NCI-H446 treated with DMSO at 0.1 percent for 48 hours (cell line): ENCODE data around the gene ATP6AP2.
A peak's percentile ranks its signal among the peaks of the same experiment; 100 is the strongest.
"Not testable (repeated sequence)": the region's sequence is repeated elsewhere in the genome, so short reads cannot be mapped to it uniquely, and the experiment has no call there.

Source experiments
- DNase-seq: peaks from one replicate; lab custom pipeline; 2025; lab: John Stamatoyannopoulos, UW

ATP6AP2 gene

DNA sequence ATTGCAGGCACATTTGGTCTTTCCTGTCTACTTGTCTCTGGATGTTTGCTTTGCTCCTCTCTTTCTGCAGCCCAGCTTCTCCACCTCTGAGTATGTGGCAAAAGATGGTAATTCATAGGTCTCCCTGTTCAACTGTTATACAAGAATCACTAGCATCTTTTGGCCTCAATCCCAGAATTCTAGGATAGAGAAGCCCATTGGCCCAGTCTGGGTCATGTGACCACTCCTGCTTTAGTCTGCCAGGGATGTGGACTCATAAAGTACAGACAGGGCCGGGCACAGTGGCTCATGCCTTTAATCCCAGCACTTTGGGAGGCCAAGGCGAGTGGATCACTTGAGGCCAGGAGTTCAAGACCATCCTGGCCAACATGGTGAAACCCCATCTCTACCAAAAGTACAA is 5.4 kb upstream of the ATP6AP2 start:
- peak; percentile 39 for DNase-seq

- DNase-seq, result no peak
Measured at GRCh38 chrX:40576291-40576690, 4.5 kb upstream of the ATP6AP2 start.

DNA sequence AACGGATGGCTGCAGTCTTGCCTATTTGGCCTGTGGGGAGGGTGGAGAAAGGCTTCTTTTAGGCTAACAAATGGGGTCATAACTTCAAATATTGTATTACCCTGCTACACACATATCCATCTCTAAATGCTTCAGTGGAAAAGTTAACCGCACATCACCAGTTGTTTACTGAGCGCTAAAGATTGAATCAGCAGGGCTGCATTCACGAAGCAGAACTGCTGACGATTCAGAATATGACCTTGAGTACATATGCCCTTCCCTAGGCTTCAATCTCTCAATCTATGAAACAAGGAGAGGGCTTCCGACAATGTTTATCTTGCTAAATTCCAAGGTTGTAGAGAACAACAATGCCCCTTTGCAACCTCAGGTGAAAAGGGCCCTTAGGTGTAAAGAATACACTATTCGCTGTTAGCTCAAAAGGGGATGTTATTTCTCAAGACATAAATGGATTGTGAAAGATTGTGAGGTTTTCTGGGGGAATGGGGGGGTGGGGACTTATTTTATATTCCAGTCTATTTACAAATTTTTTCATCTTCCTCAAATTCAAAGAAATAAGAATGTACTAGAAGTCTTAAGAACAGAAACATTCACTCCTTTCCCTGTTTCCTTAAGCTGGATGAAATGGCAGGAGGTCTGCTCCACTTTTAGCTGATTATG is 2.6 kb upstream of the ATP6AP2 start:
- DNase-seq, result no peak

GRCh38 chrX:40579141-40579540 is 1.6 kb upstream of the ATP6AP2 start:
- DNase-seq, result no peak

- DNase-seq, result no peak
Measured at GRCh38 chrX:40579900-40580536, 752 bp upstream of the ATP6AP2 start.

- no peak for DNase-seq
Measured at GRCh38 chrX:40581336-40581920, 658 bp downstream of the ATP6AP2 start.

DNA sequence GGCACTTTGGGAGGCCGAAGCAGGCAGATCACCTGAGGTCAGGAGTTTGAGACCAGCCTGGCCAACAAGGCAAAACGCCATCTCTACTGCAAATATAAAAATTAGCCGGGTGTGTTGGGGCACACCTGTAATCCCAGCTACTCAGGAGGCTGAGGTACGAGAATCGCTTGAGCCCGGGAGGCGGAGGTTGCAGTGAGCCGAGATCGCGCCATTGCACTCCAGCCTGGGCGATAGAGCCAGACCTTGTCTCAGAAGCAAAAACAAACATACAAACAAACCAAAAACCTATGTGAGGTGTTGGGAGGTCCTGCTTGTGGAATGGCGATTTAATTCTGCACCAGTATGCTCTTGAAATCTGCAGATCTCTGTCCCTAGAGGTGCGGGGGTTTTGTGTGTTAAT is 1.4 kb downstream of the ATP6AP2 start:
- not testable (repeated sequence) for DNase-seq

- DNase-seq, result no peak
Measured at GRCh38 chrX:40582811-40583210, 2.0 kb downstream of the ATP6AP2 start.

- DNase-seq, result not testable (repeated sequence)
Measured at GRCh38 chrX:40587623-40588022, 6.9 kb downstream of the ATP6AP2 start.

- not testable (repeated sequence) for DNase-seq
Measured at GRCh38 chrX:40589616-40590321, 9.0 kb downstream of the ATP6AP2 start.

- DNase-seq, result no peak
Measured at GRCh38 chrX:40603446-40603845, 22.7 kb downstream of the ATP6AP2 start.

GRCh38 chrX:40607381-40607780 is 26.6 kb downstream of the ATP6AP2 start:
- DNase-seq, result no peak

- DNase-seq, result no peak
Measured at GRCh38 chrX:40612511-40612910, 31.7 kb downstream of the ATP6AP2 start.

- DNase-seq, result no peak
Measured at GRCh38 chrX:40615976-40616375, 35.2 kb downstream of the ATP6AP2 start.

- no peak for DNase-seq
Measured at GRCh38 chrX:40617566-40617965, 36.8 kb downstream of the ATP6AP2 start.

DNA sequence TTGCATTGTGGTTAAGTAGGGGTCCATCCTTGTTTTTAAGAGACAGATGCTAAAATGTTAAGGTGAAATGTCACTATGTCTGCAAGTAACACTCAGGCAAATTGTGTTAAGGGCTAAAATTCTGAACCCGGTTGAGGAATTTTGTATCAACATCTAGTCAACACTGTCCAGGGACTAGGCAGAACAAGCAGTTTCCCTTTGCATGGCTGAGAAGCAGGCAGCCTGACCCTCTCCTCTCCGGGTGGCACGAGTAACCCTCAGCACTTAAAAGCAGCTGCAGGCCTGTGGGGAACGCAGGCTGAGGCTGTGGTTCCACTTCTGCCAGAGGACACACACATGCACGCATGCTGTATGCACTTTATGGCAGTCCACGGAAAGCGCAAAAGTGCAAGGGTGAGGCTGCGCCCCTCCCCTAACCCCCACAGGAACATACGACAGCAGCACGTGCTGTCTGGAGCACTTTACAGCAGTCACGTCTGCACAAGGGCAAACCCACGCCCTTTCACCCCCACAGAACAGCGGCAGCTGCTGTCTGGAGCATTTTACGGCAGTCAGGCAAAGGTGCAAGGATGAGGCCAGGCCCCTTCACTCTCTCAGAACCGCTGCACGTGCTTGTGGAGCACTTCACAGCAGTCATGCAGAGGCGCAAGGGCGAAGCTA is 41.8 kb downstream of the ATP6AP2 start:
- DNase-seq, result no peak

GRCh38 chrX:40623139-40623536 is 42.4 kb downstream of the ATP6AP2 start, which contains the start of gene MPC1L:
TSS of gene MPC1L (plus strand) at chrX:40623428. CDS start at chrX:40623566, 138 bp downstream.
- no peak for DNase-seq

GRCh38 chrX:40623665-40624064 is 42.9 kb downstream of the ATP6AP2 start:
- no peak for DNase-seq

DNA sequence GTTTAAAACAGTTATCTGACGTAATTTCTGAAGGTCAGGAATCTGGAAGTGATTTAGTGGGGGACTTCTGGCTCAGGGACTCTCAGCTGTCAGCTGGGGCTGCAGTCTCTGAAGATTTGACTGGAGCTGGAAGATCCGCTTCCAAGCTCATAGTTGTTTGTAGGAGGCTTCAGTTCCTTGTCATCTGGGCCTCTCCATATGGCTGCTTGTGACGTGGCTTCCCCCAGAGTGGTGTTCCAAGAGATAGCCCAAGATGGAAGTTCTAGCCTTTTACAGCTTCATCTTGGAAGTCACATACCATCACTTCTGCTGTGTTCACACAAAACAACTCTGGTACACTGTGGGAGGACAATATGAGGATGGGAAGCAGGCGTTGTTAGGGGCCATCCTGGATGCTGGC is 44.5 kb downstream of the ATP6AP2 start:
- DNase-seq, result no peak

DNA sequence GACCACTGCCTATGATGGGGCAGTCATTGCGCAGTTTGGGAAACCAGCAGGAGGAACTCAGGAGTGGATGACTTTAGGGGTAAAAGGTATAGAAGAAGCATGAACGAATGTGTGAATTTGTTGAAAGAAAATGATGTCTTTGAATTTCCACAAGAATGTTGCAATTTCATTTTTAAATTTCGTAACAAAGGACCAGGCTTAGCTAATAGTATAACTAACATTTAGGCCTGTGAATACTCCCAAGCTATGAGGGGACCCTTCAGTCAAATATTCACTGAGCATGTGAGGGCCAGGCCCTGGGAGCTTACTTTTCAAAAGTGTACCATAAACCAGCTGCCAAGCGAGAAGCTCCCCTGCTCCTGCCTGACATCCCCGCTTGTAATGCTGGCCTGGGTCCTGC is 47.7 kb downstream of the ATP6AP2 start:
- no peak for DNase-seq

- DNase-seq, result no peak
Measured at GRCh38 chrX:40632199-40632598, 51.4 kb downstream of the ATP6AP2 start.

DNA sequence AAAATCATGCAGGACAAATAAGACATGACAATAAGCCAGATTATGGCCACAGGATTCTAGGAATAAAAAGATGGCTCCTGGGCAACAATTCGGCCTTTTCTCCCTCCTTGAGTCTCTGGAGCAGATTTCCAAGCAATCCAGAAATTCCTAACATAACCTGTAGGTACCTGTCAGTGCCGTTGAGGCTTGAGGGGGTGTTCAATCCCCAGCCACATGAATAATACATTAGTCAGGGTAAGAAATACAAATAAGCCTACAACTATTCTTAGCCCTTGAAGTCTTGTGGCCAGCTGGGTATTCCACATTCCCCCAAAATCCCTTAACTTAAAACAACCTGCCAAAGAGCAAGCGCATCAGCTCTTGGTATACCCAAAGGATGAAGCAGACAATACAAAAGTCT is 56.9 kb downstream of the ATP6AP2 start:
- no peak for DNase-seq
